ENCODE results near the gene HOXC4.
"Not testable (repeated sequence)": the region's sequence is repeated elsewhere in the genome, so short reads cannot be mapped to it uniquely, and the experiment has no call there.

The HOXC4 gene

GRCh38 chr12:54040148-54040494 is 13.5 kb upstream of the HOXC4 start:
- no peak for DNase-seq (ENCODE audit: low read depth, low spot score)

GRCh38 chr12:54040648-54041047 is 13.0 kb upstream of the HOXC4 start:
- DNase-seq (ENCODE audit: low read depth, low spot score), result no peak

GRCh38 chr12:54041097-54041690 is 12.4 kb upstream of the HOXC4 start:
- no peak for DNase-seq (ENCODE audit: low read depth, low spot score)

- not testable (repeated sequence) for DNase-seq (ENCODE audit: low read depth, low spot score)
These were observed 11.6 kb upstream of the HOXC4 start for GRCh38 chr12:54042033-54042432.

- no peak for DNase-seq (ENCODE audit: low read depth, low spot score)
These were observed 10.4 kb upstream of the HOXC4 start for GRCh38 chr12:54042970-54043853.

GRCh38 chr12:54044425-54045103 is 9.1 kb upstream of the HOXC4 start:
- no peak for DNase-seq (ENCODE audit: low read depth, low spot score)

GRCh38 chr12:54045401-54045800 is 8.2 kb upstream of the HOXC4 start:
- no peak for DNase-seq (ENCODE audit: low read depth, low spot score)

- no peak for DNase-seq (ENCODE audit: low read depth, low spot score)
These were observed 7.6 kb upstream of the HOXC4 start for GRCh38 chr12:54045868-54046521.

GRCh38 chr12:54046809-54047159 is 6.9 kb upstream of the HOXC4 start:
- DNase-seq (ENCODE audit: low read depth, low spot score), result no peak

GRCh38 chr12:54047160-54047963 is 6.3 kb upstream of the HOXC4 start:
- DNase-seq (ENCODE audit: low read depth, low spot score), result no peak

- DNase-seq (ENCODE audit: low read depth, low spot score), result no peak
These were observed 5.7 kb upstream of the HOXC4 start for GRCh38 chr12:54047964-54048303.

GRCh38 chr12:54048406-54049093 is 5.1 kb upstream of the HOXC4 start:
- DNase-seq (ENCODE audit: low read depth, low spot score), result no peak

GRCh38 chr12:54049108-54049507 is 4.5 kb upstream of the HOXC4 start:
- no peak for DNase-seq (ENCODE audit: low read depth, low spot score)

- DNase-seq (ENCODE audit: low read depth, low spot score), result no peak
These were observed 3.2 kb upstream of the HOXC4 start for GRCh38 chr12:54050482-54050810.

GRCh38 chr12:54051026-54051842 is 2.4 kb upstream of the HOXC4 start:
- DNase-seq (ENCODE audit: low read depth, low spot score), result no peak

GRCh38 chr12:54051874-54052437 is 1.7 kb upstream of the HOXC4 start:
- DNase-seq (ENCODE audit: low read depth, low spot score), result no peak

GRCh38 chr12:54052438-54053002 is 1.1 kb upstream of the HOXC4 start:
- DNase-seq (ENCODE audit: low read depth, low spot score), result no peak

GRCh38 chr12:54053003-54053750 is 458 bp upstream of the HOXC4 start:
- DNase-seq (ENCODE audit: low read depth, low spot score), result no peak

GRCh38 chr12:54054742-54055194 is 1.1 kb downstream of the HOXC4 start:
- DNase-seq (ENCODE audit: low read depth, low spot score), result no peak
